Stimulated activated naive CD8-positive, alpha-beta T cell treated with anti-CD3 and anti-CD28 coated beads, Interleukin-15, Interleukin-2, amounts not matched to agents 100 ng/mL and 50 ng/mL, for 24 hours (primary cell): ENCODE data around the gene GNB4.
A peak's percentile ranks its signal among the peaks of the same experiment; 100 is the strongest.

Source experiments
- H3K27ac Mint-ChIP-seq: one replicate; pipeline ENCODE4 v1.8.0; 2021; ENCODE audit warnings: mild to moderate bottlenecking, mixed read lengths
- H3K27me3 Mint-ChIP-seq: one replicate; pipeline ENCODE4 v1.8.0; 2021; ENCODE audit warnings: mixed read lengths
- H3K36me3 Mint-ChIP-seq: one replicate; pipeline ENCODE4 v1.8.0; 2021; ENCODE audit warnings: low read depth, mixed read lengths
- H3K4me1 Mint-ChIP-seq: one replicate; pipeline ENCODE4 v1.8.0; 2021; ENCODE audit warnings: low read depth, mixed read lengths
- H3K4me3 Mint-ChIP-seq: one replicate; pipeline ENCODE4 v1.8.0; 2021; ENCODE audit warnings: mild to moderate bottlenecking, mixed read lengths
- H3K9me3 Mint-ChIP-seq: one replicate; pipeline ENCODE4 v1.8.0; 2021; ENCODE audit warnings: mixed read lengths

Gene GNB4

GRCh38 chr3:179355996-179356395 is 95.3 kb downstream of the GNB4 start:
- Mint-ChIP-seq H3K4me3 (no peak overlapping the region), H3K4me1 (peaks cover 15% of the 10 kb centered on the region), H3K36me3 (peaks cover 67% of the 10 kb centered on the region), H3K27me3 (no peaks in the 10 kb centered on the region), H3K9me3 (no peaks in the 10 kb centered on the region), H3K27ac (peak overlapping the region; percentile 50)

- Mint-ChIP-seq H3K27ac (peak overlapping the region; percentile 95), H3K9me3 (no peaks in the 10 kb centered on the region), H3K27me3 (no peaks in the 10 kb centered on the region), H3K4me3 (peak overlapping the region; percentile 99), H3K4me1 (peaks cover 24% of the 10 kb centered on the region), H3K36me3 (peaks cover 33% of the 10 kb centered on the region)
Measured at GRCh38 chr3:179348325-179349013, 102.8 kb downstream of the GNB4 start.

- Mint-ChIP-seq H3K9me3 (no peaks in the 10 kb centered on the region), H3K4me1 (peaks cover 24% of the 10 kb centered on the region), H3K27me3 (no peaks in the 10 kb centered on the region), H3K4me3 (peak within 1 kb of the TSS; percentile 99), H3K36me3 (peaks cover 28% of the 10 kb centered on the region), H3K27ac (peak within 1 kb of the TSS; percentile 95)
Measured at GRCh38 chr3:179347345-179348194, 103.7 kb downstream of the GNB4 start, which contains the start of gene MFN1. Gene MFN1, plus strand, starts transcription at chr3:179347709. Its CDS starts 1,143 bp downstream, at chr3:179348852.
